H9 (cell line): ENCODE data around the gene RPL12. TPM values are rescaled to one million over a fixed set of nuclear protein-coding genes. Genes with fewer than 3 reads are reported as not detected.

ENCODE experiments used
- DNase-seq: peaks from one replicate; pipeline ENCODE4 v3.0.0-alpha.2; 2017
- H2AFZ ChIP-seq: one replicate; pipeline ENCODE4 v1.6.1; 2013; ENCODE audit warnings: mild to moderate bottlenecking, low read length, control low read depth, moderate library complexity
- H2AK5ac ChIP-seq: 2 replicates; pipeline ENCODE4 v1.6.1; 2013; ENCODE audit warnings: low read length, control low read depth, mixed read lengths; ENCODE audit not compliant: insufficient read length
- H2BK120ac ChIP-seq: one replicate; pipeline ENCODE4 v1.6.1; 2013; ENCODE audit warnings: low read depth, mild to moderate bottlenecking, low read length, control low read depth, inconsistent platforms; ENCODE audit not compliant: poor library complexity, severe bottlenecking
- H2BK12ac ChIP-seq: 2 replicates; pipeline ENCODE4 v1.6.1; 2013; ENCODE audit warnings: low read length, control low read depth, mixed read lengths, low read depth; ENCODE audit not compliant: insufficient read length
- H2BK15ac ChIP-seq: 2 replicates; pipeline ENCODE4 v1.6.1; 2013; ENCODE audit warnings: low read depth, low read length, control low read depth
- H2BK20ac ChIP-seq: one replicate; pipeline ENCODE4 v1.6.1; 2013; ENCODE audit warnings: low read depth, mild to moderate bottlenecking, low read length, control low read depth, inconsistent platforms; ENCODE audit not compliant: poor library complexity, severe bottlenecking
- H2BK5ac ChIP-seq: 2 replicates; pipeline ENCODE4 v1.6.1; 2013; ENCODE audit warnings: low read length, control low read depth, mixed read lengths; ENCODE audit not compliant: insufficient read length
- H3K14ac ChIP-seq: 2 replicates; pipeline ENCODE4 v1.6.1; 2013; ENCODE audit warnings: low read length, control low read depth; ENCODE audit not compliant: insufficient read depth
- H3K18ac ChIP-seq: 2 replicates; pipeline ENCODE4 v1.6.1; 2013; ENCODE audit warnings: low read depth, mild to moderate bottlenecking, mixed read lengths, low read length, control low read depth; ENCODE audit not compliant: insufficient read length
- H3K23ac ChIP-seq: 2 replicates; pipeline ENCODE4 v1.6.1; 2013; ENCODE audit warnings: low read length, control low read depth, mixed read lengths, low read depth; ENCODE audit not compliant: insufficient read length
- H3K23me2 ChIP-seq: 2 replicates; pipeline ENCODE4 v1.6.1; 2013; ENCODE audit warnings: low read depth, mild to moderate bottlenecking, mixed read lengths, low read length, control low read depth; ENCODE audit not compliant: insufficient read length, poor library complexity, severe bottlenecking
- H3K27ac ChIP-seq: 2 replicates; pipeline ENCODE4 v1.5.1; 2013; ENCODE audit warnings: low read length, control low read depth, mixed read lengths, low read depth; ENCODE audit not compliant: insufficient read length
- H3K27me3 ChIP-seq: 2 replicates; pipeline ENCODE4 v1.6.1; 2013; ENCODE audit warnings: low read length, control low read depth, inconsistent platforms; ENCODE audit not compliant: insufficient read depth
- H3K4ac ChIP-seq: 2 replicates; pipeline ENCODE4 v1.6.1; 2013; ENCODE audit warnings: low read depth, mild to moderate bottlenecking, control low read depth, inconsistent platforms, low read length, moderate library complexity
- H3K4me1 ChIP-seq: 2 replicates; pipeline ENCODE4 v1.6.1; 2013; ENCODE audit warnings: low read length, control low read depth, inconsistent platforms; ENCODE audit not compliant: insufficient read depth
- H3K4me2 ChIP-seq: 2 replicates; pipeline ENCODE4 v1.6.1; 2013; ENCODE audit warnings: low read length, control low read depth, mixed read lengths; ENCODE audit not compliant: insufficient read length, insufficient read depth
- H3K56ac ChIP-seq: 2 replicates; pipeline ENCODE4 v1.6.1; 2013; ENCODE audit warnings: low read depth, mild to moderate bottlenecking, mixed read lengths, low read length, control low read depth; ENCODE audit not compliant: insufficient read length
- H3K79me1 ChIP-seq: 2 replicates; pipeline ENCODE4 v1.6.1; 2013; ENCODE audit warnings: low read depth, mild to moderate bottlenecking, moderate library complexity, low read length, control low read depth, inconsistent platforms; ENCODE audit not compliant: insufficient read depth, poor library complexity, severe bottlenecking
- H3K79me2 ChIP-seq: 2 replicates; pipeline ENCODE4 v1.6.1; 2013; ENCODE audit warnings: low read length, control low read depth, inconsistent platforms; ENCODE audit not compliant: insufficient read depth
- H3K9ac ChIP-seq: 2 replicates; pipeline ENCODE4 v1.6.1; 2013; ENCODE audit warnings: low read length, control low read depth, mixed read lengths; ENCODE audit not compliant: insufficient read length; ENCODE audit errors: extremely low read depth
- H3K9me3 ChIP-seq: one replicate; pipeline ENCODE4 v1.6.1; 2013; ENCODE audit warnings: low read depth, low read length, inconsistent platforms; ENCODE audit not compliant: control insufficient read depth
- H3T11ph ChIP-seq: one replicate; pipeline ENCODE4 v1.6.1; 2013; ENCODE audit warnings: mild to moderate bottlenecking, low read length, control low read depth, inconsistent platforms
- H4K20me1 ChIP-seq: one replicate; pipeline ENCODE4 v1.6.1; 2013; ENCODE audit not compliant: control insufficient read depth, insufficient read length, insufficient read depth
- H4K5ac ChIP-seq: 2 replicates; pipeline ENCODE4 v1.6.1; 2013; ENCODE audit warnings: low read depth, mild to moderate bottlenecking, mixed read lengths, low read length, control low read depth; ENCODE audit not compliant: insufficient read length
- H4K8ac ChIP-seq: replicated peaks from 2 replicates; pipeline ENCODE4 v1.6.1; 2013; ENCODE audit warnings: low read length, control low read depth, mixed read lengths, low read depth; ENCODE audit not compliant: insufficient read length
- H4K91ac ChIP-seq: 2 replicates; pipeline ENCODE4 v1.6.1; 2013; ENCODE audit warnings: low read depth, mild to moderate bottlenecking, moderate library complexity, mixed read lengths, low read length, control low read depth; ENCODE audit not compliant: insufficient read length
- H3K27ac Mint-ChIP-seq, 3 experiments: 2 replicates in 2 of 3; 3 replicates in 1 of 3; pipeline ENCODE4 v1.8.0; 2020 to 2021; ENCODE audit warnings: mixed read lengths in 3 of 3, mild to moderate bottlenecking in 1 of 3, moderate library complexity in 1 of 3
- H3K27me3 Mint-ChIP-seq: 2 replicates; pipeline ENCODE4 v1.8.0; 2021; ENCODE audit warnings: low read depth, mild to moderate bottlenecking, moderate library complexity, mixed read lengths
- H3K36me3 Mint-ChIP-seq, 3 experiments: 2 replicates in 2 of 3; 3 replicates in 1 of 3; pipeline ENCODE4 v1.8.0; 2020 to 2021; ENCODE audit warnings: low read depth in 3 of 3, mixed read lengths in 3 of 3; ENCODE audit not compliant: insufficient read depth in 1 of 3
- H3K4me1 Mint-ChIP-seq, 2 experiments: 2 replicates each; pipeline ENCODE4 v1.8.0; 2020; ENCODE audit warnings: mixed read lengths in 2 of 2
- H3K4me3 Mint-ChIP-seq, 2 experiments: 2 replicates in 1 of 2; 3 replicates in 1 of 2; pipeline ENCODE4 v1.8.0; 2020 to 2021; ENCODE audit warnings: mild to moderate bottlenecking in 2 of 2, mixed read lengths in 2 of 2, moderate library complexity in 1 of 2
- H3K9me3 Mint-ChIP-seq, 2 experiments: 2 replicates in 1 of 2; 3 replicates in 1 of 2; pipeline ENCODE4 v1.8.0; 2020; ENCODE audit warnings: mild to moderate bottlenecking in 2 of 2, mixed read lengths in 2 of 2, moderate library complexity in 1 of 2
- WGBS: extraction: QIAGEN DNeasy Blood & Tissue Kit; methylation state at CpG from one replicate; pipeline ENCODE4 v1.1.7; 2013; ENCODE audit warnings: missing lambda C conversion rate, low lambda C conversion rate, mixed read lengths; ENCODE audit not compliant: insufficient read length; ENCODE audit errors: extremely low coverage; 5-methylcytosine and 5-hydroxymethylcytosine counted together
- total RNA-seq: library from RNA; stranded (reverse); gene quantifications from 2 replicates; pipeline ENCODE4 v1.2.1, GENCODE V29; 2021
- TF ChIP-seq, protein P1 (sequence below): fragments of 200-600 bp; sonication (generic); conservative IDR thresholded peaks from 3 replicates; pipeline ENCODE4 v1.8.0; 2021; ENCODE audit warnings: antibody characterized with exemption, mild to moderate bottlenecking

RPL12 gene
- total RNA-seq, 1 experiment from 2014 or later: 1,710 TPM

GRCh38 chr9:127488946-127489345, 37.7 kb upstream of the RPL12 start:
- Histone ChIP-seq H2BK120ac (no peak overlapping the region), H3K9ac (no peak overlapping the region), H4K8ac (no peak overlapping the region), H3K4ac (no peak overlapping the region), H2BK20ac (no peak overlapping the region), H3K9me3 (no peaks in the 10 kb centered on the region), H4K20me1 (no peaks in the 10 kb centered on the region), H3K18ac (no peak overlapping the region), H2AFZ (no peak overlapping the region), H3K79me1 (no peaks in the 10 kb centered on the region), H3K23ac (no peak overlapping the region), H3K4me1 (no peaks in the 10 kb centered on the region), H2BK12ac (no peak overlapping the region), H3K23me2 (no peaks in the 10 kb centered on the region), H2AK5ac (no peak overlapping the region), H3K79me2 (no peaks in the 10 kb centered on the region), H2BK5ac (no peak overlapping the region), H2BK15ac (no peak overlapping the region), H3T11ph (no peak overlapping the region), H3K27ac (no peak overlapping the region), H3K56ac (no peak overlapping the region), H4K91ac (no peak overlapping the region), H3K14ac (no peak overlapping the region), H3K4me2 (no peak overlapping the region), H3K27me3 (no peaks in the 10 kb centered on the region), H4K5ac (no peak overlapping the region)
- Mint-ChIP-seq H3K4me1 (peaks cover 4 to 8% of the 10 kb centered on the region in 2 experiments), H3K9me3 (no peaks in the 10 kb centered on the region), H3K27me3 (no peaks in the 10 kb centered on the region), H3K4me3 (no peak overlapping the region), H3K36me3 (peaks cover 6 to 43% (median 24%) of the 10 kb centered on the region in 3 experiments), H3K27ac (no peak overlapping the region; a peak in 1 of 7 replicates)
- DNase-seq: no peak
- TF ChIP-seq, protein P1, sequence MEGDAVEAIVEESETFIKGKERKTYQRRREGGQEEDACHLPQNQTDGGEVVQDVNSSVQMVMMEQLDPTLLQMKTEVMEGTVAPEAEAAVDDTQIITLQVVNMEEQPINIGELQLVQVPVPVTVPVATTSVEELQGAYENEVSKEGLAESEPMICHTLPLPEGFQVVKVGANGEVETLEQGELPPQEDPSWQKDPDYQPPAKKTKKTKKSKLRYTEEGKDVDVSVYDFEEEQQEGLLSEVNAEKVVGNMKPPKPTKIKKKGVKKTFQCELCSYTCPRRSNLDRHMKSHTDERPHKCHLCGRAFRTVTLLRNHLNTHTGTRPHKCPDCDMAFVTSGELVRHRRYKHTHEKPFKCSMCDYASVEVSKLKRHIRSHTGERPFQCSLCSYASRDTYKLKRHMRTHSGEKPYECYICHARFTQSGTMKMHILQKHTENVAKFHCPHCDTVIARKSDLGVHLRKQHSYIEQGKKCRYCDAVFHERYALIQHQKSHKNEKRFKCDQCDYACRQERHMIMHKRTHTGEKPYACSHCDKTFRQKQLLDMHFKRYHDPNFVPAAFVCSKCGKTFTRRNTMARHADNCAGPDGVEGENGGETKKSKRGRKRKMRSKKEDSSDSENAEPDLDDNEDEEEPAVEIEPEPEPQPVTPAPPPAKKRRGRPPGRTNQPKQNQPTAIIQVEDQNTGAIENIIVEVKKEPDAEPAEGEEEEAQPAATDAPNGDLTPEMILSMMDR: no peak
- WGBS: no CpG with 5 or more reads among the region's 8 CpGs
